Loucy (cell line): ENCODE data around the gene SLC2A4.

Experiments used
- H2AFZ ChIP-seq: fragments of 200-600 bp; sonication (generic); 2 replicates; pipeline ENCODE4 v1.6.0; 2016; ENCODE audit warnings: antibody characterized with exemption, mild to moderate bottlenecking, low read length, moderate library complexity
- H3F3A ChIP-seq: fragments of 200-600 bp; 2 replicates; pipeline ENCODE4 v1.6.0; 2016; ENCODE audit warnings: antibody characterized with exemption, low read depth, mild to moderate bottlenecking
- H3K27me3 ChIP-seq: fragments of 200-600 bp; sonication (generic); 2 replicates; pipeline ENCODE4 v1.6.1; 2014; ENCODE audit warnings: low read length, mild to moderate bottlenecking; ENCODE audit not compliant: insufficient read depth, poor library complexity, severe bottlenecking
- H3K36me3 ChIP-seq: fragments of 200-600 bp; sonication (generic); 2 replicates; pipeline ENCODE4 v1.6.1; 2016; ENCODE audit warnings: low read length; ENCODE audit not compliant: insufficient read depth
- H3K4me1 ChIP-seq: fragments of 200-600 bp; sonication (generic); 2 replicates; pipeline ENCODE4 v1.5.1; 2014; ENCODE audit warnings: low read length, mild to moderate bottlenecking; ENCODE audit not compliant: insufficient read depth, poor library complexity, severe bottlenecking
- H3K4me2 ChIP-seq: fragments of 200-600 bp; sonication (generic); 2 replicates; pipeline ENCODE4 v1.6.0; 2014; ENCODE audit warnings: antibody characterized with exemption, low read length, low read depth, mild to moderate bottlenecking; ENCODE audit not compliant: poor library complexity, severe bottlenecking
- H3K4me3 ChIP-seq: fragments of 200-600 bp; sonication (generic); 2 replicates; pipeline ENCODE4 v1.5.1; 2014; ENCODE audit warnings: low read length, mild to moderate bottlenecking, mixed read lengths; ENCODE audit not compliant: poor library complexity, severe bottlenecking
- H3K79me2 ChIP-seq: fragments of 200-600 bp; sonication (generic); 2 replicates; pipeline ENCODE4 v1.6.1; 2014; ENCODE audit warnings: low read length; ENCODE audit not compliant: insufficient read depth
- H3K9ac ChIP-seq: fragments of 200-600 bp; sonication (generic); 2 replicates; pipeline ENCODE4 v1.6.0; 2014; ENCODE audit warnings: mild to moderate bottlenecking, low read depth, low read length, moderate library complexity; ENCODE audit not compliant: poor library complexity, severe bottlenecking
- H3K9me2 ChIP-seq: fragments of 200-600 bp; sonication (generic); replicated peaks from 2 replicates; pipeline ENCODE4 v1.6.1; 2016; ENCODE audit warnings: low read depth, low read length, mixed read lengths
- H3K9me3 ChIP-seq: fragments of 200-600 bp; sonication (generic); 2 replicates; pipeline ENCODE4 v1.6.1; 2014; ENCODE audit warnings: mild to moderate bottlenecking, antibody characterized with exemption, low read length, low read depth; ENCODE audit not compliant: insufficient read depth
- H4K20me1 ChIP-seq: fragments of 200-600 bp; sonication (generic); 2 replicates; pipeline ENCODE4 v1.6.0; 2014; ENCODE audit warnings: antibody characterized with exemption, low read length, mild to moderate bottlenecking; ENCODE audit not compliant: insufficient read depth, poor library complexity, severe bottlenecking
- EZH2phosphoT487 ChIP-seq: fragments of 200-600 bp; IDR thresholded peaks from 2 replicates; pipeline ENCODE4 v1.6.1; 2018; ENCODE audit warnings: antibody characterized with exemption, mild to moderate bottlenecking, moderate library complexity, borderline replicate concordance
- TF ChIP-seq, protein P1 (sequence below): fragments of 200-600 bp; sonication (generic); conservative IDR thresholded peaks from 2 replicates; pipeline ENCODE4 v1.5.1; 2014; ENCODE audit warnings: mild to moderate bottlenecking, antibody characterized with exemption, low read length

Gene SLC2A4

DNA sequence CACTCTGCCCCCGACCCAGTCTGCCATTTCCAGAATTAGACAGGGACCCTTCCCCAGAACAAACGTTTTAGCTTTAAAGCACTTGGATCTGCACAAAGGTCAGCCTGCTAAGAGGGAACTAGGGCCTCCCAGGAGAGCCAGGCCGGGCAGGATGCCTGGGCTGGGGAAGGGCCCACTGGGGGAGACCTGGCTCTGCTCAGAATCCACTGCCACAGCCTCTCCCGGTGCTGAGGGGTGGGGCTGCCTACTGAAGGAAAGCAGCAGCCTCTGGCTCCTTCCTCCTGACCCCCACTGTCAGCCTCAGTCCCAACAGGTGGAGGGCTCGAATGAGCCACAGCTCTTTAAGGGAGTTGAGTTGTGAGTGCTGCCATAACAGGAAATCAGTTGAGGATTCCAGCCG is 11.2 kb downstream of the SLC2A4 start:
- Histone ChIP-seq H3K27me3 (no peaks in the 10 kb centered on the region), H3K4me1 (peaks cover 7% of the 10 kb centered on the region), H2AFZ (no peak overlapping the region), H3K9ac (no peak overlapping the region), H3K9me3 (no peaks in the 10 kb centered on the region), H3K9me2 (no peaks in the 10 kb centered on the region), H3K79me2 (no peaks in the 10 kb centered on the region), H3F3A (no peaks in the 10 kb centered on the region), H4K20me1 (no peaks in the 10 kb centered on the region), H3K4me3 (no peak overlapping the region), H3K36me3 (no peaks in the 10 kb centered on the region), H3K4me2 (no peak overlapping the region)
- TF ChIP-seq EZH2phosphoT487 = no peak
- TF ChIP-seq, protein P1, sequence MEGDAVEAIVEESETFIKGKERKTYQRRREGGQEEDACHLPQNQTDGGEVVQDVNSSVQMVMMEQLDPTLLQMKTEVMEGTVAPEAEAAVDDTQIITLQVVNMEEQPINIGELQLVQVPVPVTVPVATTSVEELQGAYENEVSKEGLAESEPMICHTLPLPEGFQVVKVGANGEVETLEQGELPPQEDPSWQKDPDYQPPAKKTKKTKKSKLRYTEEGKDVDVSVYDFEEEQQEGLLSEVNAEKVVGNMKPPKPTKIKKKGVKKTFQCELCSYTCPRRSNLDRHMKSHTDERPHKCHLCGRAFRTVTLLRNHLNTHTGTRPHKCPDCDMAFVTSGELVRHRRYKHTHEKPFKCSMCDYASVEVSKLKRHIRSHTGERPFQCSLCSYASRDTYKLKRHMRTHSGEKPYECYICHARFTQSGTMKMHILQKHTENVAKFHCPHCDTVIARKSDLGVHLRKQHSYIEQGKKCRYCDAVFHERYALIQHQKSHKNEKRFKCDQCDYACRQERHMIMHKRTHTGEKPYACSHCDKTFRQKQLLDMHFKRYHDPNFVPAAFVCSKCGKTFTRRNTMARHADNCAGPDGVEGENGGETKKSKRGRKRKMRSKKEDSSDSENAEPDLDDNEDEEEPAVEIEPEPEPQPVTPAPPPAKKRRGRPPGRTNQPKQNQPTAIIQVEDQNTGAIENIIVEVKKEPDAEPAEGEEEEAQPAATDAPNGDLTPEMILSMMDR = no peak

DNA sequence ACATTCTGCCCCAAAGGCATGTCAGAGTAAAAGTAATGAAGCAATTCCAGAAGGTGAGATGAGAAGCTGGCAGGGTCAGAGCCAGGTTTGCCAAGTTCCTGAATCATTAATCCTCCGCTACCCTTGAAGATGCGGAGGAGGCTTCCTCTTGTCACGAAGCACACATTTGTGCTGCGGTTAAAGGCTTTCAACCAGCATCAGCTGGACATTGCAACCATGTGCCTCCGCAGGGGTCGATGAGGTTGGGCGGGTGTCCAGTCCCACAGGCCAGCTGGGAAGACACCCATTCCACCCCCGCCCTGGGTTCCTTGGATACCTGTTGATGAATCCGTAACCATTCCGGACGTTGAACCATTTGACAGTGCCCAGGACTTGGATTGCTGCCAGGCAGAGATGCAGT is 11.6 kb downstream of the SLC2A4 start:
- TF ChIP-seq, protein P1 = no peak
- no peak for TF ChIP-seq EZH2phosphoT487
- Histone ChIP-seq H3K79me2 (no peaks in the 10 kb centered on the region), H4K20me1 (no peaks in the 10 kb centered on the region), H3K27me3 (no peaks in the 10 kb centered on the region), H3K9me2 (no peaks in the 10 kb centered on the region), H3K4me3 (no peak overlapping the region), H2AFZ (no peak overlapping the region), H3K4me2 (no peak overlapping the region), H3K36me3 (no peaks in the 10 kb centered on the region), H3F3A (no peaks in the 10 kb centered on the region), H3K9me3 (no peaks in the 10 kb centered on the region), H3K4me1 (peaks cover 7% of the 10 kb centered on the region), H3K9ac (no peak overlapping the region)

- Histone ChIP-seq H3K79me2 (no peaks in the 10 kb centered on the region), H3K4me3 (no peak overlapping the region), H3F3A (no peaks in the 10 kb centered on the region), H3K27me3 (no peaks in the 10 kb centered on the region), H3K9me3 (no peaks in the 10 kb centered on the region), H3K4me2 (no peak overlapping the region), H3K4me1 (peaks cover 7% of the 10 kb centered on the region), H3K9me2 (no peaks in the 10 kb centered on the region), H4K20me1 (no peaks in the 10 kb centered on the region), H3K36me3 (no peaks in the 10 kb centered on the region), H3K9ac (no peak overlapping the region), H2AFZ (no peak overlapping the region)
- no peak for TF ChIP-seq EZH2phosphoT487
- TF ChIP-seq, protein P1 = no peak
Observed at GRCh38 chr17:7293816-7294613, 12.5 kb downstream of the SLC2A4 start.
